Endothelial cell of umbilical vein (primary cell): ENCODE measurements around the gene SNRPA. TPM values are rescaled to one million over a fixed set of nuclear protein-coding genes. Genes with fewer than 3 reads are reported as not detected.

ENCODE experiments used
- BruUV-seq: library from RNA; stranded (reverse); fragments of 400-500 nt; replicated peaks from 2 replicates; lab custom pipeline; 2021; lab: Mats Ljungman, UMichigan
- CTCF ChIA-PET: fragments of 300-600, 350-600 bp; sonication (Branson Sonifier 250); formaldehyde crosslinking; loops from one replicate; lab custom pipeline; 2021; ENCODE audit warnings: antibody characterized with exemption, inconsistent platforms; lab: Charles Lee
- POLR2A ChIA-PET: fragments of 300-600, 350-600 bp; sonication (Branson Sonifier 250); formaldehyde crosslinking; loops from one replicate; lab custom pipeline; 2021; ENCODE audit warnings: antibody characterized with exemption, inconsistent platforms; lab: Charles Lee
- DNase-seq: peaks from one replicate; pipeline ENCODE4 v3.0.0-alpha.2; 2011; ENCODE audit warnings: low read depth, low spot score
- FAIRE-seq: peaks from 2 replicates; lab custom pipeline; 2011; peaks lifted over from hg19 to GRCh38; lab: Jason Lieb, UNC
- H2AFZ ChIP-seq: 2 replicates; pipeline ENCODE4 v1.6.0; 2012; ENCODE audit warnings: low read depth, low read length, control low read depth, inconsistent platforms
- H3K27ac ChIP-seq: 2 replicates; pipeline ENCODE4 v1.5.1; 2011; ENCODE audit warnings: low read depth, mild to moderate bottlenecking, control low read depth, low read length, moderate library complexity; ENCODE audit not compliant: insufficient read depth
- H3K27me3 ChIP-seq, 2 experiments: 2 replicates each; pipeline versions ENCODE4 v1.6.0 to v1.6.1; 2011; ENCODE audit warnings: low read length in 2 of 2, mixed read lengths in 1 of 2; ENCODE audit not compliant: control insufficient read depth in 2 of 2, insufficient read depth in 2 of 2
- H3K36me3 ChIP-seq, 2 experiments: 2 replicates in 1 of 2; 3 replicates in 1 of 2; pipeline ENCODE4 v1.5.1; 2011; ENCODE audit warnings: low read length in 2 of 2, mild to moderate bottlenecking in 1 of 2, moderate library complexity in 1 of 2; ENCODE audit not compliant: control insufficient read depth in 2 of 2, insufficient read depth in 2 of 2; ENCODE audit errors: extremely low read depth in 1 of 2
- H3K4me1 ChIP-seq: 3 replicates; pipeline ENCODE4 v1.5.1; 2011; ENCODE audit warnings: mild to moderate bottlenecking, low read length; ENCODE audit not compliant: control insufficient read depth, insufficient read depth; ENCODE audit errors: extremely low read depth
- H3K4me2 ChIP-seq: 2 replicates; pipeline ENCODE4 v1.6.1; 2011; ENCODE audit warnings: low read length, control low read depth, mixed read lengths; ENCODE audit not compliant: insufficient read depth
- H3K4me3 ChIP-seq, 3 experiments: fragments of 200-600 bp in 1 of 3; sonication (generic), shearing (Covaris generic) in 1 of 3; replicated peaks in 1 of 3; 2 replicates each; pipeline ENCODE4 v1.5.1; 2011 to 2016; ENCODE audit warnings: control low read depth in 3 of 3, low read length in 3 of 3, mild to moderate bottlenecking in 2 of 3, inconsistent platforms in 1 of 3, low read depth in 1 of 3, moderate library complexity in 1 of 3; ENCODE audit not compliant: insufficient read depth in 1 of 3
- H3K79me2 ChIP-seq: 2 replicates; pipeline ENCODE4 v1.6.0; 2012; ENCODE audit warnings: low read length, inconsistent platforms; ENCODE audit not compliant: control insufficient read depth, insufficient read depth
- H3K9ac ChIP-seq: replicated peaks from 2 replicates; pipeline ENCODE3; 2011; ENCODE audit warnings: low read length, control low read depth; ENCODE audit not compliant: insufficient read depth; ENCODE audit errors: extremely low read depth
- H3K9me1 ChIP-seq: replicated peaks from 3 replicates; pipeline ENCODE4 v1.6.0; 2011; ENCODE audit warnings: mild to moderate bottlenecking, low read length; ENCODE audit not compliant: control insufficient read depth, insufficient read depth; ENCODE audit errors: extremely low read depth
- H3K9me3 ChIP-seq: replicated peaks from 2 replicates; pipeline ENCODE4 v1.5.1; 2012; ENCODE audit warnings: low read length, inconsistent platforms; ENCODE audit not compliant: control insufficient read depth, insufficient read depth
- H4K20me1 ChIP-seq: replicated peaks from 2 replicates; pipeline ENCODE3; 2011; ENCODE audit warnings: mild to moderate bottlenecking, low read length; ENCODE audit not compliant: control insufficient read depth, insufficient read depth; ENCODE audit errors: extremely low read depth
- GATA2 ChIP-seq: IDR thresholded peaks from 2 replicates; pipeline ENCODE4 v1.7.0; 2011; ENCODE audit warnings: low read depth, mild to moderate bottlenecking, moderate library complexity, mixed read lengths, low read length; ENCODE audit not compliant: insufficient read length, insufficient read depth
- MAX ChIP-seq: IDR thresholded peaks from 2 replicates; pipeline ENCODE4 v1.6.1; 2011; ENCODE audit not compliant: insufficient read depth, insufficient read length
- MYC ChIP-seq: IDR thresholded peaks from one replicate; pipeline ENCODE4 v1.6.1; 2011; ENCODE audit warnings: mild to moderate bottlenecking, low read depth, low read length
- POLR2A ChIP-seq: IDR thresholded peaks from 2 replicates; pipeline ENCODE4 v1.6.1; 2012; ENCODE audit warnings: low read depth, mild to moderate bottlenecking, control low read depth, low read length
- dilution Hi-C: fragments of 300-500 bp; cut with MboI; formaldehyde crosslinking; loops from one replicate; pipeline ENCODE4 v1.15.0; 2019; ENCODE audit warnings: low sequenced_read_pairs; ENCODE audit not compliant: extremely low pct_ligation_motif_present
- intact Hi-C: fragments of 100-400 bp; cut with micrococcal nuclease; formaldehyde crosslinking; loops from one replicate; pipeline ENCODE4 v1.10.0; 2022
- polyA plus RNA-seq, 4 experiments: library from polyadenylated mRNA; depleted of rRNA in 3 of 4; stranded (reverse) in 3 of 4; unstranded in 1 of 4; fragments of >200 nt; gene quantifications; 2 replicates each; pipeline versions ENCODE4 v1.2.1 to v1.2.3, GENCODE V29; 2011 to 2012; ENCODE audit warnings: missing spikeins in 1 of 4
- total RNA-seq: library from RNA; stranded (reverse); gene quantifications from 2 replicates; pipeline ENCODE4 v1.2.3, GENCODE V29; 2021

The SNRPA gene
- total and polyA plus RNA-seq, 2 donors (not counting 3 experiments of a cell fraction or from before 2014, with no cell fraction given), result 84.6 to 131 TPM

- Histone ChIP-seq H4K20me1 (no peaks in the 10 kb centered on the region), H3K36me3 (no peaks in the 10 kb centered on the region), H3K79me2 (peaks cover 39% of the 10 kb centered on the region), H3K4me1 (peaks cover 58% of the 10 kb centered on the region), H2AFZ (no peak overlapping the region), H3K4me2 (peak overlapping the region; percentile 82), H3K4me3 (peak overlapping the region; percentile 34 to 78 (median 53)), H3K27me3 (no peaks in the 10 kb centered on the region), H3K9ac (peak overlapping the region; percentile 81), H3K9me3 (no peaks in the 10 kb centered on the region), H3K9me1 (no peaks in the 10 kb centered on the region), H3K27ac (peak overlapping the region; percentile 94)
- CTCF ChIA-PET, result interaction anchor here (1.3 to 2.2 kb wide), 4 partner anchors 33 to 90 kb away, joined by 5 to 13 read pairs (median 7); partner anchors contain the start of genes ACTMAP and RAB4B
- TF ChIP-seq MAX, result no peak
- TF ChIP-seq MYC, result no peak
- no peak for TF ChIP-seq GATA2
- peak; percentile 45 for TF ChIP-seq POLR2A
- TSS peak; percentile 13 for BruUV-seq
- FAIRE-seq, result peak; percentile 48
- POLR2A ChIA-PET, result interaction anchor here (1.4 to 2.2 kb wide), 2 partner anchors 33 to 61 kb away, joined by 5 to 9 read pairs; partner anchors contain the start of genes ACTMAP, RAB4B and SNRPA
- dilution Hi-C loops (no loop called here), intact Hi-C loops (loop anchor here (1.0 to 2.0 kb wide), 3 partner anchors 33 to 81 kb away; partner anchors contain the start of genes ACTMAP, EGLN2 and RAB4B)
- DNase-seq, result no peak
Observed at GRCh38 chr19:40717325-40717879, 33.6 kb upstream of the SNRPA start.
